Measurements from ENCODE around the gene USP7. TPM values are rescaled to one million over a fixed set of nuclear protein-coding genes. Genes with fewer than 3 reads are reported as not detected.

USP7 gene
- total and polyA plus RNA-seq, 10 of the 15 experiments (the other 5 are each of a cell fraction or from before 2014, with no cell fraction given) = 16.2 to 133 (median 60.5) TPM

- TF ChIP-seq RUNX3 (IDR thresholded peaks at IDR 0.05; ENCODE audit: low read length) = 0 out of 2 replicates have a peak, but pooled peaks have one; percentile 27
These were observed 5.2 kb downstream of the USP7 start (continued) for GRCh38 chr16:8958344-8959167.

GRCh38 chr16:8957509-8958157 lies 6.1 kb downstream of the USP7 start:
- Histone ChIP-seq H3K9ac (ENCODE audit: control insufficient read depth, insufficient read depth, low read length) (peak overlapping the region; percentile 49), H3K4me1 (ENCODE audit: control insufficient read depth, insufficient read depth, low read length) (peaks cover 45% of the 10 kb centered on the region), H4K20me1 (ENCODE audit: control insufficient read depth, insufficient read depth) (peaks cover 39% of the 10 kb centered on the region), H3K79me2 (ENCODE audit: control insufficient read depth, insufficient read depth, low read length) (peaks cover 94% of the 10 kb centered on the region), H3K27ac (ENCODE audit: control insufficient read depth, insufficient read depth) (peak overlapping the region; percentile 41), H3K4me2 (ENCODE audit: control insufficient read depth, insufficient read depth) (peak overlapping the region; percentile 89), H2AFZ (ENCODE audit: control insufficient read depth, low read depth, low read length) (no peak overlapping the region), H3K36me3 (ENCODE audit: control insufficient read depth in 2 of 2, insufficient read depth in 2 of 2, low read length in 1 of 2) (peaks cover 0 to 1% of the 10 kb centered on the region in 2 experiments; a peak in 1 of 4 replicates), H3K9me3 (replicated peaks; ENCODE audit: control insufficient read depth, insufficient read depth, low read length) (no peaks in the 10 kb centered on the region), H3K4me3 (peak overlapping the region; percentile 80), H3K27me3 (replicated peaks in 1 of 2; ENCODE audit: control insufficient read depth in 2 of 2, insufficient read depth in 2 of 2, low read length in 1 of 2) (no peaks in the 10 kb centered on the region)
- no TSS peak for BruUV-seq (replicated peaks)
- FAIRE-seq (no peak), DNase-seq (ENCODE audit: low read depth, low spot score) (no peak), ATAC-seq (no peak)
- SMC1A ChIA-PET (ENCODE audit: uncharacterized antibody, unreplicated experiment) = interaction anchor here (0.6 kb wide), 1 partner anchor 145 kb away, joined by 3 read pairs; no protein-coding TSS in a partner anchor
- CTCF ChIA-PET = interaction anchor here (0.6 to 2.9 kb wide), 5 partner anchors 9 to 177 kb away, joined by 3 to 11 read pairs (median 4); no protein-coding TSS in a partner anchor
- in situ Hi-C loops (cut with MboI) (no loop called here), intact Hi-C loops (cut with micrococcal nuclease; ENCODE audit: unreplicated experiment) (no loop called here)
- TF ChIP-seq RELA (IDR thresholded peaks at IDR 0.05; ENCODE audit: borderline replicate concordance, partially characterized antibody) (no peak), STAT1 (conservative IDR thresholded peaks at IDR 0.05) (no peak), NRF1 (conservative IDR thresholded peaks at IDR 0.05; ENCODE audit: low read depth, low read length) (no peak), MTA3 (IDR thresholded peaks at IDR 0.05; ENCODE audit: borderline replicate concordance, low read length) (no peak), ZNF217 (IDR thresholded peaks at IDR 0.05) (no peak), CEBPZ (IDR thresholded peaks at IDR 0.05; ENCODE audit: low read depth, low read length) (no peak), RCOR1 (conservative IDR thresholded peaks at IDR 0.05; ENCODE audit: low read depth, low read length) (no peak), ZNF24 (IDR thresholded peaks at IDR 0.05) (no peak), EGR1 (IDR thresholded peaks at IDR 0.05; ENCODE audit: borderline replicate concordance in 1 of 2, low read depth in 2 of 2, low read length in 2 of 2) (no peak)
- WGBS (ENCODE audit: insufficient coverage, insufficient replicate concordance, low lambda C conversion rate, missing lambda C conversion rate) = 45% methylated on average over 9 of the region's 9 CpGs
- RAD21 ChIA-PET (ENCODE audit: unreplicated experiment) = interaction anchor here (0.5 to 1.8 kb wide), 2 partner anchors 13 to 21 kb away, joined by 3 to 5 read pairs; no protein-coding TSS in a partner anchor
- POLR2A ChIA-PET = interaction anchor here (1.0 to 1.8 kb wide), 2 partner anchors 10 to 18 kb away, joined by 5 to 6 read pairs; no protein-coding TSS in a partner anchor

Data from GM12878 (cell line).